K562 (cell line): ENCODE data around the gene PHF20. TPM values are rescaled to one million over a fixed set of nuclear protein-coding genes. Genes with fewer than 3 reads are reported as not detected.
A peak's percentile ranks its signal among the peaks of the same experiment; 100 is the strongest.

Experiments
- E2F8 ChIP-seq: fragments of 450-650 bp; IDR thresholded peaks from 2 replicates; pipeline ENCODE4 v1.7.1; 2018; ENCODE audit warnings: mild to moderate bottlenecking, low read depth; ENCODE audit not compliant: partially characterized antibody
- ELF1 ChIP-seq: fragments of 200-800 bp; sonication (Bioruptor generic); IDR thresholded peaks from 2 replicates; pipeline ENCODE4 v1.6.1; 2016; ENCODE audit warnings: missing genetic modification characterization, missing compliant biosample characterization
- HBP1 ChIP-seq: fragments of 450-650 bp; formaldehyde crosslinking; IDR thresholded peaks from 2 replicates; pipeline ENCODE4 v1.4.0; 2022; ENCODE audit warnings: missing genetic modification characterization
- IRF2 ChIP-seq: sonication (generic); formaldehyde crosslinking; IDR thresholded peaks from 2 replicates; pipeline ENCODE4 v1.8.1; 2022; ENCODE audit warnings: mild to moderate bottlenecking, missing genetic modification reagents
- JUNB ChIP-seq: fragments of 450-650 bp; formaldehyde crosslinking; conservative IDR thresholded peaks from 2 replicates; pipeline ENCODE4 v1.4.0; 2020; ENCODE audit warnings: mild to moderate bottlenecking
- MED1 ChIP-seq: sonication (generic); formaldehyde crosslinking; IDR thresholded peaks from 2 replicates; pipeline ENCODE4 v1.8.1; 2023; ENCODE audit warnings: missing genetic modification reagents, borderline replicate concordance
- MIER1 ChIP-seq: fragments of 450-650 bp; IDR thresholded peaks from 2 replicates; pipeline ENCODE4 v1.6.1; 2016; ENCODE audit warnings: antibody characterized with exemption, mild to moderate bottlenecking, low read depth
- MNT ChIP-seq, 2 experiments: fragments of 450-650 bp; conservative IDR thresholded peaks; 2 replicates each; pipeline ENCODE4 v1.6.1; 2017; ENCODE audit warnings: mild to moderate bottlenecking in 2 of 2, moderate library complexity in 2 of 2
- PHB2 ChIP-seq: fragments of 450-650 bp; IDR thresholded peaks from 2 replicates; pipeline ENCODE4 v1.6.1; 2017; ENCODE audit warnings: low read depth
- PPARD ChIP-seq: fragments of 250-450 bp; sonication (Bioruptor Pico); IDR thresholded peaks from 2 replicates; pipeline ENCODE4 v1.8.0; 2022; ENCODE audit warnings: inconsistent platforms, mild to moderate bottlenecking, moderate library complexity
- RREB1 ChIP-seq: fragments of 250-450 bp; sonication (Bioruptor Pico); IDR thresholded peaks from 2 replicates; pipeline ENCODE4 v1.4.0; 2020
- SMARCA5 ChIP-seq: fragments of 450-650 bp; IDR thresholded peaks from 2 replicates; pipeline ENCODE4 v1.6.1; 2016
- TCF7 ChIP-seq: sonication (generic); IDR thresholded peaks from 2 replicates; pipeline ENCODE4 v1.6.1; 2016; ENCODE audit warnings: antibody characterized with exemption, borderline replicate concordance
- ZC3H4 ChIP-seq: sonication (generic); formaldehyde crosslinking; IDR thresholded peaks from 2 replicates; pipeline ENCODE4 v1.9.0; 2021; ENCODE audit warnings: missing genetic modification reagents, borderline replicate concordance
- ZNF311 ChIP-seq: fragments of 250-450 bp; sonication (Bioruptor Pico); IDR thresholded peaks from 2 replicates; pipeline ENCODE4 v1.4.0; 2020; ENCODE audit warnings: mild to moderate bottlenecking, moderate library complexity
- ZNF766 ChIP-seq: fragments of 200-800 bp; sonication (Bioruptor generic); conservative IDR thresholded peaks from 2 replicates; pipeline ENCODE4 v1.6.1; 2016; ENCODE audit warnings: missing genetic modification characterization, missing compliant biosample characterization
- polyA plus RNA-seq, 8 experiments: library from polyadenylated mRNA; depleted of rRNA in 4 of 8; stranded (reverse) in 5 of 8; unstranded in 3 of 8; fragments of >200 nt; fragmentation: Nextera tagmentation in 2 of 8; fragmentation: Illumina TruSeq in 1 of 8; extraction: Ambion mirVana in 2 of 8; extraction: Trizol in 1 of 8; gene quantifications; 2 replicates each; pipeline versions ENCODE4 v1.2.1 to v1.2.3, GENCODE V29; 2011 to 2014; ENCODE audit warnings: inconsistent platforms in 1 of 8, missing spikeins in 1 of 8
- total RNA-seq, 7 experiments: library from RNA; depleted of rRNA in 6 of 7; stranded (reverse); fragments of >200 nt in 6 of 7; fragmentation: Illumina TruSeq in 2 of 7; extraction: Trizol in 2 of 7; gene quantifications; 2 replicates each; pipeline versions ENCODE4 v1.2.1 to v1.2.3, GENCODE V29; 2011 to 2021; ENCODE audit warnings: low replicate concordance in 1 of 7

Gene PHF20
- total and polyA plus RNA-seq, 9 of the 15 experiments (the other 6 are each of a cell fraction or from before 2014, with no cell fraction given) = 49.9 to 196 (median 70.7) TPM

GRCh38 chr20:35741892-35742740, 29.7 kb upstream of the PHF20 start, which contains the start of gene RBM39 (continued):
- no peak for TF ChIP-seq ZC3H4 (CRISPR knock-in tag)
- no peak for TF ChIP-seq ELF1 (tag)
- TF ChIP-seq ZNF311 (CRISPR knock-in tag) = 0 out of 2 replicates have a peak, but pooled peaks have one; percentile 44
- peak; percentile 13; the same call in 1 of the 2 replicates for TF ChIP-seq ZNF766
- TF ChIP-seq HBP1 (CRISPR knock-in tag) = no peak
- TF ChIP-seq PHB2 = no peak
- no peak for TF ChIP-seq PPARD (CRISPR knock-in tag)
- peak; percentile 78 to 82 for TF ChIP-seq MNT (conservative IDR thresholded peaks at IDR 0.05)
- no peak for TF ChIP-seq RREB1 (CRISPR knock-in tag)
- no peak for TF ChIP-seq SMARCA5
- no peak for TF ChIP-seq MED1 (CRISPR knock-in tag)
- no peak for TF ChIP-seq E2F8
- TF ChIP-seq JUNB = no peak
- no peak for TF ChIP-seq MIER1
- no peak for TF ChIP-seq IRF2 (CRISPR knock-in tag)
- TF ChIP-seq TCF7 = no peak
